ENCODE results near the gene GPBP1. TPM values are rescaled to one million over a fixed set of nuclear protein-coding genes. Genes with fewer than 3 reads are reported as not detected.

Gene GPBP1
- total and polyA plus RNA-seq, 2 experiments from 2014 or later, result 105 to 109 TPM

DNA sequence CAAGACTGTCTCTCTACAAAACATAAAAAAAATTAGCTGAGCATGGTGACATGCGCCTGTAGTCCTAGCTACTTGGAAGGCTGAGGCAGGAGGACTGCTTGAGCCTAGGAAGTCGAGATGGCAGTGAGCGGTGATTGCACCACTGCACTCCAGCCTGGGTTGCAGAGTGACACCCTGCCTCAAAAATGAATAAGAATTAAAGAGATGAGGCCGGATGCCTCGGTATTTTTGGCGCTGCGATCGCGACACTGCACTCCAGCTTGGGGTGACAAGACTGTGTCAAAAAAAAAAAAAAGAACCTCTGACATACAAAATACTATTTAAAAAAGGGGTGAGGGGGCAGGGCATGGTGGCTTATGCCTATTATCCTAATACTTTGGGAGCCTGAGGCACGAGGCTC, 7.3 kb downstream of the GPBP1 start:
- H3K79me2 ChIP-seq (replicated peaks; ENCODE audit: insufficient read depth), result peaks cover 100% of the 10 kb centered on the region
- peaks cover 42% of the 10 kb centered on the region for H3K4me1 Mint-ChIP-seq
- peaks cover 65% of the 10 kb centered on the region for H3K36me3 Mint-ChIP-seq (ENCODE audit: low read depth)
- H3K27ac ChIP-seq (ENCODE audit: low read depth), result no peak overlapping the region
- no peak overlapping the region for H3K27ac Mint-ChIP-seq
- H3K27me3 ChIP-seq (ENCODE audit: insufficient read depth), result no peaks in the 10 kb centered on the region
- H2AFZ ChIP-seq, result no peak overlapping the region
- H4K20me1 ChIP-seq (replicated peaks; ENCODE audit: insufficient read depth), result peaks cover 93% of the 10 kb centered on the region
- H3K4me2 ChIP-seq, result 0 out of 2 replicates have a peak overlapping the region, but pooled peaks have one; percentile 79
- H3K36me3 ChIP-seq (ENCODE audit: insufficient read depth), result peaks cover 4% of the 10 kb centered on the region; the same call in 1 of the 2 replicates
- peak overlapping the region; percentile 13; the same call in 1 of the 2 replicates for H3K4me3 ChIP-seq
- H3K4me3 Mint-ChIP-seq, result no peak overlapping the region; the same call in 2 of the 3 replicates
- TF ChIP-seq CREB1 (CRISPR knock-in tag; IDR thresholded peaks at IDR 0.05; ENCODE audit: low read depth), result no peak
- TF ChIP-seq ZNF331 (CRISPR knock-in tag; IDR thresholded peaks at IDR 0.05; ENCODE audit: low read depth), result no peak
- TF ChIP-seq STAT1 (IDR thresholded peaks at IDR 0.05; ENCODE audit: unreplicated experiment), result no peak
- TF ChIP-seq, protein P1, sequence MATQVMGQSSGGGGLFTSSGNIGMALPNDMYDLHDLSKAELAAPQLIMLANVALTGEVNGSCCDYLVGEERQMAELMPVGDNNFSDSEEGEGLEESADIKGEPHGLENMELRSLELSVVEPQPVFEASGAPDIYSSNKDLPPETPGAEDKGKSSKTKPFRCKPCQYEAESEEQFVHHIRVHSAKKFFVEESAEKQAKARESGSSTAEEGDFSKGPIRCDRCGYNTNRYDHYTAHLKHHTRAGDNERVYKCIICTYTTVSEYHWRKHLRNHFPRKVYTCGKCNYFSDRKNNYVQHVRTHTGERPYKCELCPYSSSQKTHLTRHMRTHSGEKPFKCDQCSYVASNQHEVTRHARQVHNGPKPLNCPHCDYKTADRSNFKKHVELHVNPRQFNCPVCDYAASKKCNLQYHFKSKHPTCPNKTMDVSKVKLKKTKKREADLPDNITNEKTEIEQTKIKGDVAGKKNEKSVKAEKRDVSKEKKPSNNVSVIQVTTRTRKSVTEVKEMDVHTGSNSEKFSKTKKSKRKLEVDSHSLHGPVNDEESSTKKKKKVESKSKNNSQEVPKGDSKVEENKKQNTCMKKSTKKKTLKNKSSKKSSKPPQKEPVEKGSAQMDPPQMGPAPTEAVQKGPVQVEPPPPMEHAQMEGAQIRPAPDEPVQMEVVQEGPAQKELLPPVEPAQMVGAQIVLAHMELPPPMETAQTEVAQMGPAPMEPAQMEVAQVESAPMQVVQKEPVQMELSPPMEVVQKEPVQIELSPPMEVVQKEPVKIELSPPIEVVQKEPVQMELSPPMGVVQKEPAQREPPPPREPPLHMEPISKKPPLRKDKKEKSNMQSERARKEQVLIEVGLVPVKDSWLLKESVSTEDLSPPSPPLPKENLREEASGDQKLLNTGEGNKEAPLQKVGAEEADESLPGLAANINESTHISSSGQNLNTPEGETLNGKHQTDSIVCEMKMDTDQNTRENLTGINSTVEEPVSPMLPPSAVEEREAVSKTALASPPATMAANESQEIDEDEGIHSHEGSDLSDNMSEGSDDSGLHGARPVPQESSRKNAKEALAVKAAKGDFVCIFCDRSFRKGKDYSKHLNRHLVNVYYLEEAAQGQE (IDR thresholded peaks at IDR 0.05; ENCODE audit: unreplicated experiment), result no peak
- TF ChIP-seq, protein P2, sequence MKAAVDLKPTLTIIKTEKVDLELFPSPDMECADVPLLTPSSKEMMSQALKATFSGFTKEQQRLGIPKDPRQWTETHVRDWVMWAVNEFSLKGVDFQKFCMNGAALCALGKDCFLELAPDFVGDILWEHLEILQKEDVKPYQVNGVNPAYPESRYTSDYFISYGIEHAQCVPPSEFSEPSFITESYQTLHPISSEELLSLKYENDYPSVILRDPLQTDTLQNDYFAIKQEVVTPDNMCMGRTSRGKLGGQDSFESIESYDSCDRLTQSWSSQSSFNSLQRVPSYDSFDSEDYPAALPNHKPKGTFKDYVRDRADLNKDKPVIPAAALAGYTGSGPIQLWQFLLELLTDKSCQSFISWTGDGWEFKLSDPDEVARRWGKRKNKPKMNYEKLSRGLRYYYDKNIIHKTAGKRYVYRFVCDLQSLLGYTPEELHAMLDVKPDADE (IDR thresholded peaks at IDR 0.05), result no peak
- TF ChIP-seq ZNF114 (CRISPR knock-in tag; IDR thresholded peaks at IDR 0.05), result no peak
- TF ChIP-seq POLR2AphosphoS5 (IDR thresholded peaks at IDR 0.05; ENCODE audit: low read depth), result no peak
- TF ChIP-seq, protein P3, sequence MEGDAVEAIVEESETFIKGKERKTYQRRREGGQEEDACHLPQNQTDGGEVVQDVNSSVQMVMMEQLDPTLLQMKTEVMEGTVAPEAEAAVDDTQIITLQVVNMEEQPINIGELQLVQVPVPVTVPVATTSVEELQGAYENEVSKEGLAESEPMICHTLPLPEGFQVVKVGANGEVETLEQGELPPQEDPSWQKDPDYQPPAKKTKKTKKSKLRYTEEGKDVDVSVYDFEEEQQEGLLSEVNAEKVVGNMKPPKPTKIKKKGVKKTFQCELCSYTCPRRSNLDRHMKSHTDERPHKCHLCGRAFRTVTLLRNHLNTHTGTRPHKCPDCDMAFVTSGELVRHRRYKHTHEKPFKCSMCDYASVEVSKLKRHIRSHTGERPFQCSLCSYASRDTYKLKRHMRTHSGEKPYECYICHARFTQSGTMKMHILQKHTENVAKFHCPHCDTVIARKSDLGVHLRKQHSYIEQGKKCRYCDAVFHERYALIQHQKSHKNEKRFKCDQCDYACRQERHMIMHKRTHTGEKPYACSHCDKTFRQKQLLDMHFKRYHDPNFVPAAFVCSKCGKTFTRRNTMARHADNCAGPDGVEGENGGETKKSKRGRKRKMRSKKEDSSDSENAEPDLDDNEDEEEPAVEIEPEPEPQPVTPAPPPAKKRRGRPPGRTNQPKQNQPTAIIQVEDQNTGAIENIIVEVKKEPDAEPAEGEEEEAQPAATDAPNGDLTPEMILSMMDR (conservative IDR thresholded peaks at IDR 0.05; ENCODE audit: low read depth in 2 of 2), result no peak
- TF ChIP-seq, protein P4, sequence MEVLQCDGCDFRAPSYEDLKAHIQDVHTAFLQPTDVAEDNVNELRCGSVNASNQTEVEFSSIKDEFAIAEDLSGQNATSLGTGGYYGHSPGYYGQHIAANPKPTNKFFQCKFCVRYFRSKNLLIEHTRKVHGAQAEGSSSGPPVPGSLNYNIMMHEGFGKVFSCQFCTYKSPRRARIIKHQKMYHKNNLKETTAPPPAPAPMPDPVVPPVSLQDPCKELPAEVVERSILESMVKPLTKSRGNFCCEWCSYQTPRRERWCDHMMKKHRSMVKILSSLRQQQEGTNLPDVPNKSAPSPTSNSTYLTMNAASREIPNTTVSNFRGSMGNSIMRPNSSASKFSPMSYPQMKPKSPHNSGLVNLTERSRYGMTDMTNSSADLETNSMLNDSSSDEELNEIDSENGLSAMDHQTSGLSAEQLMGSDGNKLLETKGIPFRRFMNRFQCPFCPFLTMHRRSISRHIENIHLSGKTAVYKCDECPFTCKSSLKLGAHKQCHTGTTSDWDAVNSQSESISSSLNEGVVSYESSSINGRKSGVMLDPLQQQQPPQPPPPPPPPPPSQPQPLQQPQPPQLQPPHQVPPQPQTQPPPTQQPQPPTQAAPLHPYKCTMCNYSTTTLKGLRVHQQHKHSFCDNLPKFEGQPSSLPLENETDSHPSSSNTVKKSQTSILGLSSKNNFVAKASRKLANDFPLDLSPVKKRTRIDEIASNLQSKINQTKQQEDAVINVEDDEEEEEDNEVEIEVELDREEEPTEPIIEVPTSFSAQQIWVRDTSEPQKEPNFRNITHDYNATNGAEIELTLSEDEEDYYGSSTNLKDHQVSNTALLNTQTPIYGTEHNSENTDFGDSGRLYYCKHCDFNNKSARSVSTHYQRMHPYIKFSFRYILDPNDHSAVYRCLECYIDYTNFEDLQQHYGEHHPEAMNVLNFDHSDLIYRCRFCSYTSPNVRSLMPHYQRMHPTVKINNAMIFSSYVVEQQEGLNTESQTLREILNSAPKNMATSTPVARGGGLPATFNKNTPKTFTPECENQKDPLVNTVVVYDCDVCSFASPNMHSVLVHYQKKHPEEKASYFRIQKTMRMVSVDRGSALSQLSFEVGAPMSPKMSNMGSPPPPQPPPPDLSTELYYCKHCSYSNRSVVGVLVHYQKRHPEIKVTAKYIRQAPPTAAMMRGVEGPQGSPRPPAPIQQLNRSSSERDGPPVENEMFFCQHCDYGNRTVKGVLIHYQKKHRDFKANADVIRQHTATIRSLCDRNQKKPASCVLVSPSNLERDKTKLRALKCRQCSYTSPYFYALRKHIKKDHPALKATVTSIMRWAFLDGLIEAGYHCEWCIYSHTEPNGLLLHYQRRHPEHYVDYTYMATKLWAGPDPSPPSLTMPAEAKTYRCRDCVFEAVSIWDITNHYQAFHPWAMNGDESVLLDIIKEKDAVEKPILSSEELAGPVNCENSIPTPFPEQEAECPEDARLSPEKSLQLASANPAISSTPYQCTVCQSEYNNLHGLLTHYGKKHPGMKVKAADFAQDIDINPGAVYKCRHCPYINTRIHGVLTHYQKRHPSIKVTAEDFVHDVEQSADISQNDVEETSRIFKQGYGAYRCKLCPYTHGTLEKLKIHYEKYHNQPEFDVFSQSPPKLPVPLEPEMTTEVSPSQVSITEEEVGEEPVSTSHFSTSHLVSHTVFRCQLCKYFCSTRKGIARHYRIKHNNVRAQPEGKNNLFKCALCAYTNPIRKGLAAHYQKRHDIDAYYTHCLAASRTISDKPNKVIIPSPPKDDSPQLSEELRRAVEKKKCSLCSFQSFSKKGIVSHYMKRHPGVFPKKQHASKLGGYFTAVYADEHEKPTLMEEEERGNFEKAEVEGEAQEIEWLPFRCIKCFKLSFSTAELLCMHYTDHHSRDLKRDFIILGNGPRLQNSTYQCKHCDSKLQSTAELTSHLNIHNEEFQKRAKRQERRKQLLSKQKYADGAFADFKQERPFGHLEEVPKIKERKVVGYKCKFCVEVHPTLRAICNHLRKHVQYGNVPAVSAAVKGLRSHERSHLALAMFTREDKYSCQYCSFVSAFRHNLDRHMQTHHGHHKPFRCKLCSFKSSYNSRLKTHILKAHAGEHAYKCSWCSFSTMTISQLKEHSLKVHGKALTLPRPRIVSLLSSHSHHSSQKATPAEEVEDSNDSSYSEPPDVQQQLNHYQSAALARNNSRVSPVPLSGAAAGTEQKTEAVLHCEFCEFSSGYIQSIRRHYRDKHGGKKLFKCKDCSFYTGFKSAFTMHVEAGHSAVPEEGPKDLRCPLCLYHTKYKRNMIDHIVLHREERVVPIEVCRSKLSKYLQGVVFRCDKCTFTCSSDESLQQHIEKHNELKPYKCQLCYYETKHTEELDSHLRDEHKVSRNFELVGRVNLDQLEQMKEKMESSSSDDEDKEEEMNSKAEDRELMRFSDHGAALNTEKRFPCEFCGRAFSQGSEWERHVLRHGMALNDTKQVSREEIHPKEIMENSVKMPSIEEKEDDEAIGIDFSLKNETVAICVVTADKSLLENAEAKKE (CRISPR knock-in tag; IDR thresholded peaks at IDR 0.05), result no peak
- no peak for TF ChIP-seq NANOG (IDR thresholded peaks at IDR 0.05; ENCODE audit: borderline replicate concordance)
- no peak for TF ChIP-seq JUNB (IDR thresholded peaks at IDR 0.05; ENCODE audit: unreplicated experiment)
- no peak for TF ChIP-seq EZH2phosphoT487 (IDR thresholded peaks at IDR 0.05; ENCODE audit: unreplicated experiment)
- TF ChIP-seq EZH2 (IDR thresholded peaks at IDR 0.05; ENCODE audit: low read depth, unreplicated experiment), result no peak
- H3K9me2 ChIP-seq (ENCODE audit: insufficient read depth), result no peaks in the 10 kb centered on the region
- H3K4me1 ChIP-seq (ENCODE audit: insufficient read depth), result peaks cover 46% of the 10 kb centered on the region
- H3K27me3 Mint-ChIP-seq (ENCODE audit: insufficient read depth, low read depth, poor library complexity), result peaks cover 5% of the 10 kb centered on the region
- no peak for DNase-seq (ENCODE audit: low spot score)
- no peaks in the 10 kb centered on the region for H3K9me3 Mint-ChIP-seq
- ATAC-seq, result no peak
- H3F3A ChIP-seq (replicated peaks; ENCODE audit: low read depth), result no peaks in the 10 kb centered on the region

Measured in GM23338 (cell line).